Activated CD4-positive, alpha-beta T cell treated with anti-CD3 and anti-CD28 coated beads, Interleukin-2, amount 10 ng/mL, durations not matched to agents 7 days and 5 days (primary cell): ENCODE results near the gene KIF13A. TPM values are rescaled to one million over a fixed set of nuclear protein-coding genes. Genes with fewer than 3 reads are reported as not detected.
"Not testable (repeated sequence)": the region's sequence is repeated elsewhere in the genome, so short reads cannot be mapped to it uniquely, and the experiment has no call there.

ENCODE experiments used
- CTCF ChIA-PET: fragments of 350-600 bp; sonication (Branson Sonifier 250); formaldehyde crosslinking; loops from one replicate; lab custom pipeline; 2021; ENCODE audit warnings: antibody characterized with exemption; lab: Charles Lee
- POLR2A ChIA-PET: fragments of 350-600 bp; sonication (Branson Sonifier 250); formaldehyde crosslinking; loops from one replicate; lab custom pipeline; 2021; ENCODE audit warnings: antibody characterized with exemption; lab: Charles Lee
- DNase-seq: peaks from one replicate; pipeline ENCODE4 v3.0.0-alpha.2; 2020
- H3K27ac Mint-ChIP-seq: one replicate; pipeline ENCODE4 v1.8.0; 2021; ENCODE audit warnings: mild to moderate bottlenecking, moderate library complexity, mixed read lengths
- H3K27me3 Mint-ChIP-seq: one replicate; pipeline ENCODE4 v1.8.0; 2021; ENCODE audit warnings: mixed read lengths
- H3K36me3 Mint-ChIP-seq: one replicate; pipeline ENCODE4 v1.8.0; 2021; ENCODE audit warnings: low read depth, mixed read lengths
- H3K4me1 Mint-ChIP-seq: one replicate; pipeline ENCODE4 v1.8.0; 2021; ENCODE audit warnings: mixed read lengths
- H3K4me3 Mint-ChIP-seq: one replicate; pipeline ENCODE4 v1.8.0; 2021; ENCODE audit warnings: mild to moderate bottlenecking, moderate library complexity, mixed read lengths
- H3K9me3 Mint-ChIP-seq: one replicate; pipeline ENCODE4 v1.8.0; 2021; ENCODE audit warnings: mixed read lengths
- total RNA-seq, 2 experiments: library from RNA; stranded (reverse); gene quantifications; one replicate each; pipeline ENCODE4 v1.2.3, GENCODE V29; 2021

Gene KIF13A
- not detected for total RNA-seq

GRCh38 chr6:17987447-17987696 is at the start of gene KIF13A:
KIF13A (minus strand) TSS chr6:17987635; CDS start chr6:17987463, 172 bp downstream.
- no peak for DNase-seq
- H3K4me3 Mint-ChIP-seq = peak within 1 kb of the TSS; percentile 74
- peaks cover 65% of the 10 kb centered on the region for H3K27me3 Mint-ChIP-seq
- ChIA-PET CTCF (interaction anchor here (0.7 kb wide), 2 partner anchors 136 to 169 kb away, joined by 3 read pairs; partner anchors contain the start of gene NHLRC1), POLR2A (no interaction called here)
- no peaks in the 10 kb centered on the region for H3K9me3 Mint-ChIP-seq
- peaks cover 6% of the 10 kb centered on the region for H3K4me1 Mint-ChIP-seq
- no peaks in the 10 kb centered on the region for H3K36me3 Mint-ChIP-seq
- no peak within 1 kb of the TSS for H3K27ac Mint-ChIP-seq

GRCh38 chr6:18036781-18037180 is 49.3 kb upstream of the KIF13A start:
- H3K27me3 Mint-ChIP-seq = peaks cover 6% of the 10 kb centered on the region
- ChIA-PET CTCF (no interaction called here), POLR2A (no interaction called here)
- DNase-seq = no peak
- no peaks in the 10 kb centered on the region for H3K9me3 Mint-ChIP-seq
- H3K36me3 Mint-ChIP-seq = no peaks in the 10 kb centered on the region
- no peak overlapping the region for H3K27ac Mint-ChIP-seq
- H3K4me3 Mint-ChIP-seq = no peak overlapping the region
- no peaks in the 10 kb centered on the region for H3K4me1 Mint-ChIP-seq

GRCh38 chr6:18035330-18035854 is 48.0 kb upstream of the KIF13A start:
- Mint-ChIP-seq H3K36me3 (no peaks in the 10 kb centered on the region), H3K27me3 (peaks cover 7% of the 10 kb centered on the region), H3K4me3 (no peak overlapping the region), H3K4me1 (no peaks in the 10 kb centered on the region), H3K27ac (no peak overlapping the region), H3K9me3 (no peaks in the 10 kb centered on the region)
- no peak for DNase-seq
- POLR2A ChIA-PET = no interaction called here
- CTCF ChIA-PET = interaction anchor here (0.6 kb wide), 1 partner anchor 103 kb away, joined by 3 read pairs; no protein-coding TSS in a partner anchor

DNA sequence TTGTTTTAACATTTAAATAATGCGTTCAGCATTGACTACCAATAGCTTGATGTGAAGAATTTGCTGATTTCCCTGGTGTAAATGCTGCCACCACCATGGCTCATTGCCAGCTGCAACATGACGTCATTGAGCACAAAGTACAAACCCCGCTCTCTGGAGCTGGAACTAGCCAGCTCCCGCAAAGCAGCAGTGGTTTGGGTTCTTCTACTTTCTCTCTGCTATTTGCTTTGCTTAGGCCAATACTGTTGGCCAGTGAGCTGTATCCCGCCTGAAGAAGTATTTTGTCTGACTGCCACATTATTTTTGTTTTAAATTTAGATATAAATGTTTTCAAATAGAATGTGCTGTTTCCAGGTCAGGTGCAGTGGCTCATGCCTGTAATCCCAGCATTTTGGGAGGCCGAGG is 47.4 kb upstream of the KIF13A start:
- Mint-ChIP-seq H3K36me3 (no peaks in the 10 kb centered on the region), H3K27me3 (peaks cover 7% of the 10 kb centered on the region), H3K4me3 (no peak overlapping the region), H3K27ac (no peak overlapping the region), H3K9me3 (no peaks in the 10 kb centered on the region), H3K4me1 (no peaks in the 10 kb centered on the region)
- ChIA-PET POLR2A (no interaction called here), CTCF (no interaction called here)
- no peak for DNase-seq

DNA sequence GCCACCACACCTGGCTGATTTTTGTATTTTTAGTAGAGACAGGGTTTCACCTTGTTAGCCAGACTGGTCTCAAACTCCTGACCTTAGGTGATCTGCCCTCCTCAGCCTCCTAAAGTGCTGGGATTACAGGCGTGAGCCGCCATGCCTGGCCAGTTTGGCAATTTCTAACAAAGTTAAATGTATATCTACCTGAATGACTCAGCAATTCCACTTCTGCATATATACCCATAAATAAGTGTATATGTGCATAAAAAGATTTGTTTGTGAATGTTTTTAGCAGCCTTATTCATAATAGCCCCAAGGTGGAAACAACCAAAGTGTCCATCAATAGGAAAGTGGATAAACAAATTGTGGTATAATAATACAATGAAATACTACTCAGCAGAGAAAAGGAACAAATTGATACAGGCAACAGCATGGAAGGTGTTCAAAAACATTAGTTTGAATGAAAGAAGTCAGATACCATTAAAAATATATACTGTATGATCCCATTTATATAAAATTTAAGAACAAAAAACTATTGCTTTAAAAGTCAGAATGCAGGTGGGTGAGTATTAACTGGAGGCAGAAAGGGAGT is 44.3 kb upstream of the KIF13A start:
- DNase-seq = no peak
- POLR2A ChIA-PET = no interaction called here
- H3K36me3 Mint-ChIP-seq = no peaks in the 10 kb centered on the region

GRCh38 chr6:18031189-18031588 is 43.8 kb upstream of the KIF13A start:
- H3K9me3 Mint-ChIP-seq = no peaks in the 10 kb centered on the region
- H3K36me3 Mint-ChIP-seq = no peaks in the 10 kb centered on the region
- H3K27me3 Mint-ChIP-seq = peaks cover 2% of the 10 kb centered on the region
- no peak overlapping the region for H3K27ac Mint-ChIP-seq
- no peak overlapping the region for H3K4me3 Mint-ChIP-seq
- CTCF ChIA-PET = no interaction called here
- no peaks in the 10 kb centered on the region for H3K4me1 Mint-ChIP-seq
- no peak for DNase-seq
- POLR2A ChIA-PET = no interaction called here

More for the DNA sequence above, 44.3 kb upstream of the KIF13A start:
- Mint-ChIP-seq H3K9me3 (no peaks in the 10 kb centered on the region), H3K27ac (no peak overlapping the region), H3K4me1 (no peaks in the 10 kb centered on the region), H3K4me3 (no peak overlapping the region), H3K27me3 (peaks cover 5% of the 10 kb centered on the region)
- CTCF ChIA-PET = no interaction called here

- CTCF ChIA-PET = no interaction called here
- Mint-ChIP-seq H3K27me3 (peaks cover 2% of the 10 kb centered on the region), H3K4me3 (no peak overlapping the region), H3K27ac (no peak overlapping the region), H3K36me3 (no peaks in the 10 kb centered on the region), H3K4me1 (no peaks in the 10 kb centered on the region), H3K9me3 (no peaks in the 10 kb centered on the region)
- POLR2A ChIA-PET = no interaction called here
- no peak for DNase-seq
Measured at GRCh38 chr6:18028332-18028731, 40.9 kb upstream of the KIF13A start.

- H3K27me3 Mint-ChIP-seq = no peaks in the 10 kb centered on the region
- H3K4me1 Mint-ChIP-seq = no peaks in the 10 kb centered on the region
- H3K9me3 Mint-ChIP-seq = peaks cover 3% of the 10 kb centered on the region
- POLR2A ChIA-PET = no interaction called here
- no peak overlapping the region for H3K27ac Mint-ChIP-seq
- no peak for DNase-seq
- CTCF ChIA-PET = no interaction called here
- no peak overlapping the region for H3K4me3 Mint-ChIP-seq
- no peaks in the 10 kb centered on the region for H3K36me3 Mint-ChIP-seq
Measured at GRCh38 chr6:18025596-18025995, 38.2 kb upstream of the KIF13A start.

DNA sequence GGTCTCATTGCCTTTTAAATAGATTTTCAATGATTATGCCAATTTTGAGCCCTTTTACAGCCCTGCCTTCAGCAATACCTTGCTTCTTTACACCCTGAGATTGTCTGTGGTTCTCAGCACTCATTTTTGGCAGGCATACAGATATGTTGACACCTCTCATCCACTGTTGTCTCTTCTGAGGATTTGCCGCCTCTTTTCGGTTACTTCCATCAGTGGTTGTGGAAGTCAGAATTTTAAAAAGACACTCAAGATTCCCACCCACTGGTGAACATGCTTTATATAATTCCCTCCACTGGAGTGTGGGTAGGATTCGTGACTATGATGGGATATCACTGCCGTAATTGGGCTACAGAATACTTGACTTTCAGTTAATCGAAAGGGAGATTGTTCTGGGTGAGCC is 37.4 kb upstream of the KIF13A start:
- no peaks in the 10 kb centered on the region for H3K4me1 Mint-ChIP-seq
- ChIA-PET CTCF (no interaction called here), POLR2A (no interaction called here)
- no peak for DNase-seq
- no peaks in the 10 kb centered on the region for H3K36me3 Mint-ChIP-seq
- no peak overlapping the region for H3K4me3 Mint-ChIP-seq
- H3K27ac Mint-ChIP-seq = no peak overlapping the region
- H3K27me3 Mint-ChIP-seq = no peaks in the 10 kb centered on the region
- peaks cover 4% of the 10 kb centered on the region for H3K9me3 Mint-ChIP-seq

- no peaks in the 10 kb centered on the region for H3K4me1 Mint-ChIP-seq
- no peaks in the 10 kb centered on the region for H3K36me3 Mint-ChIP-seq
- ChIA-PET CTCF (no interaction called here), POLR2A (no interaction called here)
- DNase-seq = no peak
- peaks cover 4% of the 10 kb centered on the region for H3K9me3 Mint-ChIP-seq
- no peaks in the 10 kb centered on the region for H3K27me3 Mint-ChIP-seq
- H3K4me3 Mint-ChIP-seq = no peak overlapping the region
- H3K27ac Mint-ChIP-seq = no peak overlapping the region
Measured at GRCh38 chr6:18023891-18024290, 36.5 kb upstream of the KIF13A start.

DNA sequence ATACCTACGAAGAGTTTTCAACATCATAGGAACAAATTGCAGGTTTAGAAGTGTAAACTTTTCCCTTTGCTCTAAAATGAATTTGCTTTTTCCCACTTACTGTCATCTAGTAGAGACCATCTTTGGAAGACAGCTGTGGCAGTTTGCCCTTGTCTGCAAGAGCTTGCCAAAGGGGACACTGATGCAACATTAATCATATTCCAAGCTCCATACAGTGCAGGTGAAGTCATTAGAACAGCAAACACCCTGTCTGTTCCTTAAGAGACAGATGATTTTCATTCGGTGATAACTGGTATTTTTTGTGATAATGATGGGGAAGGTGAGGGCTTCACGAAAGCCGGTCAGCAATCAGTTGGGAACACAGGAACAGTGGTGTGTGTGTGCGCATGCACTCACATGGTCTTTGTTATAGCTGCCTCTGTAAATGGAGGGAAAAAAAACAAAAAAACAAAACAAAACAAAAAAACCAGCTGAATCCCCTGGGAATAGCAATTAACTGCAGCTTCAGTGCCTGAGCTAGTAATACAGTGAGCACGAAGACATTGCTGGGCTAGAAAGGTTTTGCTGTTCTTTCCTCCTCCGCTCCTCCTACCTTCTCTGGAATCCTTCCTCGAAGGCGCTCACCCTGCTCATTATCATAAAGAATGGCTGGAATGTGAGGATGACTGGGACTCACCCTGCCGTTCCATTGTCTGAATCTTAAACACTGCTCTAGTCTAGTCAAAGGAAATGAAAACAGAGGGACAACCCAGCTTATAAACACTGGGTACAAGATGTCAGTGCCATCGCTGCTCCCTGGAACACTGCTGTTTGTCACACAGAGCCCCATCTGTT is 35.2 kb upstream of the KIF13A start:
- Mint-ChIP-seq H3K27me3 (no peaks in the 10 kb centered on the region), H3K4me1 (no peaks in the 10 kb centered on the region), H3K36me3 (no peaks in the 10 kb centered on the region), H3K27ac (no peak overlapping the region), H3K4me3 (no peak overlapping the region), H3K9me3 (peaks cover 4% of the 10 kb centered on the region)
- DNase-seq = no peak
- ChIA-PET POLR2A (no interaction called here), CTCF (no interaction called here)

GRCh38 chr6:18021166-18021850 is 33.9 kb upstream of the KIF13A start:
- Mint-ChIP-seq H3K27ac (no peak overlapping the region), H3K27me3 (no peaks in the 10 kb centered on the region), H3K4me1 (no peaks in the 10 kb centered on the region), H3K4me3 (no peak overlapping the region), H3K9me3 (peaks cover 4% of the 10 kb centered on the region), H3K36me3 (no peaks in the 10 kb centered on the region)
- ChIA-PET CTCF (no interaction called here), POLR2A (no interaction called here)
- no peak for DNase-seq

DNA sequence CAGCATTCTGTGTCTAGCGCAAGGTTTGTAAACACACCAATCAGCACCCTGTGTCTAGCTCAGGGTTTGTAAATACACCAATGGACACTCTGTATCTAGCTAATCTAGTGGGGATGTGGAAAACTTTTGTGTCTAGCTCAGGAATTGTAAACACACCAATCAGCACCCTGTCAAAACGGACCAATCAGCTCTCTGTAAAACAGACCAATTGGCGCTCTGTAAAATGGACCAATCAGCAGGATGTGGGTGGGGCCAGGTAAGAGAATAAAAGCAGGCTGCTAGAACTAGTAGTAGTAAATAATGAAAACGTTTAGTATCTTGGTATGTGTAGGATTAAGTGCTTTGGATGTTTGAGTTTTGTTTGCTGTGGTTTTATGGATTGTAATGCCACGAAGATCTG is 33.1 kb upstream of the KIF13A start:
- POLR2A ChIA-PET, H3K27ac Mint-ChIP-seq, CTCF ChIA-PET, H3K27me3 Mint-ChIP-seq, H3K36me3 Mint-ChIP-seq, H3K4me3 Mint-ChIP-seq, H3K4me1 Mint-ChIP-seq, H3K9me3 Mint-ChIP-seq, DNase-seq: not testable (repeated sequence)
